HG03095 (cell line): Measurements from ENCODE around the gene NEUROD1.
"Not testable (repeated sequence)": the region's sequence is repeated elsewhere in the genome, so short reads cannot be mapped to it uniquely, and the experiment has no call there.

ENCODE experiments used
- ATAC-seq: cut with Tn5 transposase; IDR thresholded peaks from one replicate; pipeline ENCODE4 v1.9.1; 2021; ENCODE audit warnings: moderate library complexity; ENCODE audit not compliant: unreplicated experiment

The NEUROD1 gene

DNA sequence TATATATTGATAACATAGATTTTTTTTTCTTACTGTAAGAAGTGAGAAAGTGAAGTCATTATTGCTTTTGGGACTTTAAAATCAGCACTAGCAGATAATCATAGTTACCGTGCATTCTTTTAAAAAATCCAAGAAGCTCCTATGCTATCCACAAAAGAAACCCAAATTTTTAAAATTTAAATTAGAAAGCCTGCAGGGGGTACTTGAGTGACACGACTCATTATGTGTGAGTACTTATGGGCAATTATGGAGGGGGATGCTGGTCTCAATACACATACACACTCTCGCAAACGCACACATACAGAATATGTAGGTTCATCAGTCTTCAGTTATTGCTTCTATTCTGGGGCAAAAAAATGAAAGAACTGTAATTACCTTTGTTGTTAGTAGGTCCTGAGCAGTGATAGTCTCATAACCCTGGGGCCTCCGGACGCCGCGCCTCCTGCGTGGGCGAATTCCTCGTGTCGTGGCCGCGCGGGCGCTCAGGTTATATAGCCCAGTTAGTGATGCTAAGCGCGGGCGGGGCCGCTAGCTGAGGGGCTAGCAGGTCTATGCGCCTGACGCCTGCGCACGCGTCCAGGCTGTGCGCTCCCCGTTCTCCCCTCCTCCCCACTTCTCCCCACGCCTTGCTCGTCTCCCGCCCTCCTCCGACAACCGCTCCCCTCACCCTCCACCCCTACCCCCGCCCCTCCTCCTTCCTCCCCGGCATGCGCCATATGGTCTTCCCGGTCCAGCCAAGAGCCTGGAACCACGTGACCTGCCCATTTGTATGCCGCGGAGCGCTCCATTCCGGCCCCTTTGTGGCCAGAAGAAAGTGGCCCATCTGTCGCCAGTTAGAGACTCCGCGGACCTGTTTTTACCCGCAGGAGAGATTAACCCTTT is at the start of gene NEUROD1:
Gene NEUROD1, minus strand, starts transcription at position 463 of the 882 bp plus-strand sequence. CDS start 1,657 bp downstream, outside the sequence.
- ATAC-seq, result no peak

DNA sequence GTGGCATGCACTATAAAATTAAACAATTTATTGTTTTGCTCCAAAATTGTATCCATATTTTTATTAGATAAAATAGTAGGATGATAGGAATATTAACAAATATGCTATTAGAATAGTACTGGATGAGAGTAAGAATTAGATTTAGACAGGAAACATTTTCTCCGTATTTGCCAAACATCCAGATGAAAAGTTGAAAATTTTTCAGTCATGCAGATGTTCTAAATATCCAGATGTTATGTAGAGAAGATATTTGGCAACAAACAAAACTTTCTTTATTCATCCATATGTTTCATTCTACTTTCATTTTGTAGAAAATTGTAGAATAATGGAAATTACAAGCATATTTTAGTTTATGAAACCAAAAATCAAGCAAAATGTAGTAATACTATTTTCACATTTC is 45.2 kb upstream of the NEUROD1 start:
- no peak for ATAC-seq

DNA sequence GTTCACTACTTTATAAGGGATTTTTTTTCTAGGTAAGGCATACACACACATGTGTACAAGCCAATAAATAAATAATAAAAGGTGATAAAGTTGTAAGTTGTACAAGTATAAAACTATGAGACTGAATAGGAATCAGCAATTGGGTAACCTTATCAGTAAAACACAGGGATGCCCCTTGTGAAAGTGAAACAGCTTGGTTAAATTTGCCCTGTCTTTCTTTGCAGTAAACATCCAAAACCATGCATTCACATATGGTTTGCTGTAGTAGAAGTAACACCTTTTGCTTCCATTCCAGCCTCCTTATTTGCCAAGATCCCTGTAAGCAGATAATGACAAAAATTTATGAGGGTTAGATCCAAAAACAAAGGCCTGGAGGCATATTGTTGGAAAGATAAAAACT is 44.3 kb upstream of the NEUROD1 start:
- no peak for ATAC-seq

DNA sequence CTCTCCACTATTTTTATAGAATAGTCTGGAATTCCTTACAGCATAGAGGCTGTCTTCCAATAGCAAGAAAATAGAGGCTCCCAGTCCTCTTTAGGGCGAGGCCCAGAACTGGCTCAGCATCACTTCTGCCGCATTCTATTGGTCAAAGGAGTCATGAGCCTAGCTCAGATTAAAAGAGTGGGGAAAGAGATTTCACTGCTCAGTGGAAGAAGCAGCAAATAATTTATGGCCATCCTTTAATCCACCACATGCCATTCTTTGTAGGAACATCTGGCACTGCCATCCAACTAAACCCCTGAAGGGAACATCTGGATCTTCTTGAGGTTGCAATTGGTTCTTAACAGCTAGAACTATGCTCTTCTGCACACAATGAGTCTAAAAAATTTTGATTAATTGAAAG is 43.4 kb upstream of the NEUROD1 start:
- ATAC-seq, result no peak

DNA sequence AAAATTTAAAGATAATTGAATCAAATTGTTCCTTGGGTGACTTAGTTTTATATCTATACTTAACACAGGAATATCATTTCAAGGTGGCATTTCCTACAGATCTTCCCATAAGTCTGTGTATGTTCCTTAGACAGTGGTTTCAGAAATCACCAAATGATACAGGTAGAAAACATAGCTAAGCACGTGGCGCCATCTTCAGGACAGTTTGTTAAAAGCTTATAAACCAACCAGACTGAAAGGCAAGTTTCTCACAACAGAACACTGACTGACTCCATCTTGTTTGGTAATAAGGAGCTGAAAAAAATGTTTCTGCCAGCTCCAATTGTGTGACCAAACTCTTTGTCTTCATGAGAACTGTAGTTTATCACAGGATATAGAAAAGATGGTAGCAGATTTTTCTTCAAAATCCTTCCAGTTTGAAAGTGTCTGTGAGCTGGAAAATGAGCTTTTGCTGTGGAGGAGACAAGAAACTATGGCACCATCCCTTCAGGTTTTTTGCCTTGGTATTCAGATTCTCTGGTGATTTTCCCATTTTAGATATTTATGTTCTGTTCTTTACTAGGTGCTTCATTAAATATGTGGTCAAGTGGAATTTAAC is 34.8 kb upstream of the NEUROD1 start:
- ATAC-seq, result peak; percentile 90

DNA sequence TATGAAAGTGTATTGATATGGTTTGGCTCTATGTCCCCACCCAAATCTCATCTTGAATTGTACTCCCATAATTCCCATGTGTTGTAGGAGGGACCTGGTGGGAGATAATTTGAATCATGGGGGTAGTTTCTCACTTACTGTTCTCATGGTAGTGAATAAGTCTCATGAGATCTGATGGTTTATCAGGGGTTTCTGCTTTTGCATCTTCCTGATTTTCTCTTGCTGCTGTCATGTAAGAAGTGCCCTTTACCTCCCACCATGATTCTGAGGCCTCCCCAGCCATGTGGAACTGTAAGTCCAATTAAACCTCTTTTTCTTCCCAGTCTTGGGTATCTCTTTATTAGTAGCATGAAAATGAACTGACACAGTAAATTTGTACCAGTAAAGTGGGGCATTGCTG is 30.7 kb upstream of the NEUROD1 start:
- not testable (repeated sequence) for ATAC-seq

DNA sequence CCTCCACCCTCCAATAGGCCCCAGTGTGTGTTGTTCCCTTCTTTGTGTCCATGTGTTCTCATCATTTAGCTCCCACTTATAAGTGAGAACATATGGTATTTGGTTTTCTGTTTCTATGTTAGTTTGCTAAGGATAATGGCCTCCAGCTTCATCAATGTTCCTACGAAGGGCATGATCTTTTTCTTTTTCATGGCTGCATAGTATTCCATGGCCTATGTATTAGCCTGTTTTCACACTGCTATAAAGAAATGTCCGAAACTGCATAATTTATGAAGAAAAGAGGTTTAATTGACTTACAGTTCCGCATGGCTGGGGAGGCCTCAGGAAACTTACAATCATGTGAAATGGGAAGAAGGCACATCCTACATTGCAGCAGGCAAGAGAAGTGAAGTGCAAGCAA is 22.2 kb upstream of the NEUROD1 start:
- ATAC-seq, result not testable (repeated sequence)

DNA sequence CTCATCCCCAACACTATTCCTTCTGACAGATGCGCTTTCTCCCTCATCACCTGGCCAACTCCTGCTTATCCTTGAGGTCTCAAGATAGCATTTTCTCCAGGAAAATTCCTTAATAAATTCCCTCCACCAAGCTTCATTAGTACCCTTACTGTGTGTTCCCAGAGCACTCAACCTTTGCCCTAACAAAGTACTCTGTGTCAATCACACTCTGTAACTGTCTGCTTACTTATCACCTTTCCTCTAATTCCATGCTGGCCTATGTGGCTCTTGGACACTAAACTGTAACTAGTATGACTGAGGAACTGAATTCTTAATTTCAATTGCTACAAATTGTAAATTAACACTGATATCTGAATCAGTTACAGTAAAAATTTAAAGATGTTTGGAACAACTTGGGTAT is 17.9 kb upstream of the NEUROD1 start:
- ATAC-seq, result no peak

DNA sequence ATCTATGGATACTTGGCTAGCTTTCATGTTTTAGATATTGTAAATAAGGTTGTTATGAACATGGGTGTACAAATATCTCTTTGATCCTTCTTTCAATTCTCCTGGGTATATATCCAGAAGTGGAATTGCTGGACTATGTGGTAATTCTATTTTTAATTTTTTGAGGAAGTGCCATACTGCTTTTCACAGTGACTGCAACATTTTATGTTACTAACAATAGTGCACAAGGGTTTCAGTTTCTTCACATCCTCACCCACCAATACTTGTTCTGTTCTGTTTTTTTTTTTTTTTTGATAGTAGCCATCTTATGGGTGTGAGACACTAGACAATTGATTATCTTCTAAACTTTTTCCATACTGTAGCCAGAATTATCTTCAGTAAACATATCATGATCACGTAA is 17.3 kb upstream of the NEUROD1 start:
- ATAC-seq, result no peak

DNA sequence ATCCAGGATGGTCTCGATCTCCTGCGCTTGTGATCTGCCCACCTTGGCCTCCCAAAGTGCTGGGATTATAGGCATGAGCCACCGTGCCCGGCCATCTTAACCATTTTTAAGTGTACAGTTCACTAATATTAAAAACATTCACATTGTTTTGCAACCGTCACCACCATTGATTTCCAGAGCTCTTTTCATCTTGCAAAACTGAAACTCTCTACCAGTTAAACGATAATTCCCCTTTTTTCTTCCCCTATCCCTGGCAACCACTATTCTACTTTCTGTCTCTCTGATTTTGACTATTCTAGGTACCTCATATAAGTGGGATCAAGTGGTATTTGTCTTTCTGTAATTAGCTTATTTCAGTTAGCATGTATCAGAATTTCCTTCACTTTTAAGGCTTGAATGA is 16.8 kb upstream of the NEUROD1 start:
- ATAC-seq, result no peak

DNA sequence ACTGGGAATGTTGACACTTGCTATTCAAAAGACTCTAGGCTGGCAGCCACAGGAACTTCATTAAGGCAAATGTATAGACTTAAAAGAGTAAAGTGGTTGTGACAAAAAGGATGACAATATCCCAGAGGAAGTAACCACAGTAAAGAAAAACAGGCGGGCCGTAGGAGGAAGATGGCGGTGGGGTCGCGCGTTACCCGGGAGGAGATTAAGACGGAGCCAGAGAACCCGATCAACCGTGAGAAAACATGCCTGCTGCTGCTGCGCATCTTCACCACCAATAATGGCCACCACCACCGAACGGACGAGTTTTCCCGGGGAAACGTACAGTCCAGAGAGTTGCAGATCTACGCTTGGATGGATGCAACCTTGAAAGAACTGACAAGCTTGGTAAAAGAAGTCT is 14.0 kb upstream of the NEUROD1 start:
- no peak for ATAC-seq

DNA sequence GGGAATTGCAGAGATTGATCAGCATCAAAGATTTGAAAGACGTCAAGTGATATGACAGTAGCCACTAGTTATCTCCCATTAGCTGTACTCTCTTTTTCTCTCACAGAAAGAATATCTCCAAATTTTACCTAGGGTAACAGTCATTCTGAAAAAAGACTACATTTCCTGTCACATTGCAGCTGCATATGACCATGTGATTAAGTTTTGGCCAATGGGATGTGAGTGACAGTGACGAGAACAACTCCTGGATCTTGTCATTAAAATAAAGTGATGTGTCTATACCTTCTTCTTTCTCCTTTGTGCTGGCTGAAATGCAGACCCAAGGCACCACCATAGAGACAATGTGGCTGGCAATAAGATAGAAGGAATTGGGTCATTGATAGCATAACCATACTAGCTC is 10.5 kb upstream of the NEUROD1 start:
- ATAC-seq, result no peak

DNA sequence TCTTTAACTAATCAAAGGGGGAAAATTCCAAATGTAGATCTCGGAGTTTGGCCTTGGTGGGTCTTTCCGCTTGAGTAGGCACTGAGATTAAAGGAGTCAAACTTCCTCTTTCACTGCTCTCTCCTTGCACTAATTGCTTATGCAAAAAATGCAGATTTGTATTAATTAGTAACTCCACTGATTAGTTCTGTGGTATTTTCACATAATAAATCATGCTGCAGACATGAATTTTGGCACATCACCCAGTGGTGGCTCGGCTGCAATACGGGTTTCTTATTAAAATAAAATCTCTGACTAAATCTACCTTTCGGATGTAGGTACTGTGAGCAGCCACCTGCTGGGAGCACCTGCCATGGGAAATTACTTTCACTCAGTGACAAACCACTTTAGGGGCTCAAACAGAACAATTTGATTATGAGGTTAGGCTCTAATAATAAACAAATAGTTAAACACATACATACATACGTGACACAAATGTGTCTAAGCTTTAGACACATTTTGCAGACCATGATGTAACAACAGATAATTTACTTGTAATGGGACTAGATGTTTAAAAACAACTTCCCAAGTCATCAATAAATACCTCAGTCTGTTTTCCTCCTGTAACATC is 6.4 kb upstream of the NEUROD1 start:
- no peak for ATAC-seq

DNA sequence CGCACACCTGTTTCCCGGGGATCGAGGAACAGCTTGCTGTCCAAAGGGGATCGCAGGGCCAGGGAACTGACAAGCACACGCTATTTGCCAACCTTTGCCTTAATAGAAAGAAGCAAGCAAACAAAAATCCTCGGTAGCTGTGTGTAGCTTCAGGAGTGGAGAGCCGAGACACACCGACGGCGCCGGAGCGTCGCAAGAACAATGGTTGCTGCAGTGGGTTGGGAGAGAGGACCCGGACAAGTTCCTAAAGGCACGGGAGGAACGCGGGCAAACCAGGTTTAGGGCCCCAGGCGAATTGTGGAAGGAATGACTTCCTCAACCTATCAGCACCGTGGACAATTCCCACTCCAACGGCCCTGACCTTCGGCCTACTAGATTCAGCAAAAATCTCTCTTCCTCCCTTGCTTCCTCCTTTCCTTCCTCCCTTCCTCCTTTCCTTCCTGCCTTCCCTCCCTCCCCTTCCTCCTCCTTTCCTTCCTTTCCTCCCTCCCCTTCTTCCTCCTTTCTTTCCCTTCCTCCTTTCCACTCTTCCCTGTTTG is 4.9 kb upstream of the NEUROD1 start:
- ATAC-seq, result no peak

DNA sequence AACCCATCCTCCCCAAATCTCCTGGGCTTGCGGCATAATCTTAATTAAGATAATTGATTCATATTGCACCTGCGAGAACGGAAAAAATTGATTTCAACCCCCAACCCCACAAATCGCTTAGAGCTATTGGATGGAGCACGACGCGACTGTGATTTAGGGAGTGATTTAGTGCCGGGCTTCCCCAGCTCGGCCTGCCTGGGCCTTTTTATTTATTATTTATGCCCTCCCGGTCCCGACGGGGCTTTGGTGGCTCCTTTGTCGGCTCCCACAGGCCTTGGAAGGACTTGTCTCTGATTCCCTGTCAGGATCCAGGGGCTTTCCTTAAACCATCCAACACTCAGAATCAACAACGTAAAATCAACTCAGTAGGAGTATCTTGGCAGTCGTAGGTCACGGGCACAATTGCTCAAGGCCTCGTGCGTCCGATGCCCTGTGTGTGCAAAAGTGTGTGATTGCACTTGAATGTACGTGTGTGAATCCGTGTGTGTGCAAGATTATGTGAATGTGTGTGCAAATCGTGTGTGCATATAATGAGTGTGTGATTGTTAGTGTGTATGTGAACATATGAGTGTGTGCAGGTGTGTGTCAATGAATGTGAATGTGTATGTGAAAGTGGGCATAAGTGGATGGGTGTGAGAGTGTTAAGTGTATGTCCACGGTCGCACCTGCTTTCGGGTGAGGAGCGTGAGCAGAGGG is 4.3 kb upstream of the NEUROD1 start:
- ATAC-seq, result no peak

DNA sequence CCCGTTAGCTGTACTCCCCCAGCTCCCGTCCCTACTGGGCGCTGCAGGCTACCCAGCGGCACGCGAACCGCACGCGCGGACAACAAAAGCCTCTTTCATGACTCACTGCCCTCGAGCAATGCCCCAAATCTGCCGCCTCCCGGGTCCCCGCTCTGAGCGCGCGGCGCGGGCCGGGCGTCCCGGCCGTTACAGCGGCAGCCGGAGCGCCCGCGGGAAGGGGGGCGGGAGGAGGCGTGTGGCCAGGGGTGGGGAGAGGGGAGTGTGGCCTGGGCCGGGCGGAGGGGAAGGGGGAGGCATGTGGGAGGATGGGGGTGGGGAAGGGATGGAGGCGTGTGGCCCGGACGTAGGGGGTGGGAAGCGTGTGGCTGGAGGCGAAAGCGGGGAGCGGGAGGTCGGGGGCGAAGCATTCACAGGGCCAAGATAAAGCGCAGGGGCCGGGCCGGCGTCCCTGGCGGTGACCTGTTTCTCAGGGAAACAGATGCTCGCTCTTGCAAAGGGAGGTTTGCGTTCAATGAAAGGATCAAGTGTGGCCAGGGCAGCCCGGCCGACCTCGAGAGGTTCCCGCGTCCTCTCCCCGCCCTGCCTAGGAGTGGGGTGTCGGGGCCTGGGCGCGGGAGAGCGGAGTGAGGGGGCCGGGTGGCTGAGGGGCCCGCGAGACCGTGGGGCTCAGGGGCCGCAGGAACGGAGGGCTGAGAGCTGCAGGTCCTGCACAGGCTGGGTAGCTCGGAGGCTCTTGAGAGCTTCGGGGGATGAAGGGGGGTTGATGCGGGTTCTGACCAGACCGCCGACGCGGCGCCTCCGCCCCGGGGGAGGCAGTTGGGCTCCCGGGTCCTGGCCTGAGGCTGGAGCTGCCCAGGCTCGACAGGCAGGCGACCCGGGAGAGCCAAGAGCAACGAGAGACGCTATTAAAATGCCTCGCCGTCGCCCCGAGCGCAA is 3.5 kb upstream of the NEUROD1 start:
- no peak for ATAC-seq

DNA sequence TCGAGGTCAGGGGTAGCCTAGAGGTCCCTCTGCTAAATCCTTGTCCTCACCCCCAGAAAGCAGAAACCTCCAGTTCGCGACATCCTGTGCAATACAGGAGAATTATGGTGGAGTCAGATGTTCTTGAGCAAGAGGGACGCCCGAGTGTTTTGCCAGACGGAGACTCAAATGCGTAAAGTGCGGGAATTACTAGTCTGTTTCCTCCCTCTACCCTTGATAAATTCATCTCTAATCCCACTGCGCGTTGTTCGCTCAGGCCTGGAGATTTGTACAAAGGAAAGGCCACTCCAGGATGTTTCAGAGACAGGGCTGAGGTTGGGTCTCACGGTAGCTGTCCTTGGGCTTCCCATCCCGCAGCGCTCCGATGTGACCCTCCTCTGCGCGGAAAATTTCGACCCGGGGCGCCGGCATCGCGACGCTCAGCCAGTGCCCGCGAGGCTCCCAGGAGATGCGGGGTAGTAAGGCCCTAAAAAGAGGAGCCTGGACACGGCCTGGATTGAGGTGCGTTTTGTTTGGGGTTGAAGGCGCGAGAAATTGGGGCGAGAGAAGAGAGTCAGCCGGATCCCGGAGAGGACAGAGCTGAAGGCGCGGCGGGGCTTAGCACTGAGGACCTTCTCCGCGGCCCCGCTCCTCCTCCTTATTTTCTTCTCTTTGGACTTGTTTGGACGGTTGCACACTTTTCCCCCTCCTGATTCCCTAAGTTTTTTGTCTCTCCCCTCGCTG is 2.6 kb upstream of the NEUROD1 start:
- ATAC-seq, result no peak

DNA sequence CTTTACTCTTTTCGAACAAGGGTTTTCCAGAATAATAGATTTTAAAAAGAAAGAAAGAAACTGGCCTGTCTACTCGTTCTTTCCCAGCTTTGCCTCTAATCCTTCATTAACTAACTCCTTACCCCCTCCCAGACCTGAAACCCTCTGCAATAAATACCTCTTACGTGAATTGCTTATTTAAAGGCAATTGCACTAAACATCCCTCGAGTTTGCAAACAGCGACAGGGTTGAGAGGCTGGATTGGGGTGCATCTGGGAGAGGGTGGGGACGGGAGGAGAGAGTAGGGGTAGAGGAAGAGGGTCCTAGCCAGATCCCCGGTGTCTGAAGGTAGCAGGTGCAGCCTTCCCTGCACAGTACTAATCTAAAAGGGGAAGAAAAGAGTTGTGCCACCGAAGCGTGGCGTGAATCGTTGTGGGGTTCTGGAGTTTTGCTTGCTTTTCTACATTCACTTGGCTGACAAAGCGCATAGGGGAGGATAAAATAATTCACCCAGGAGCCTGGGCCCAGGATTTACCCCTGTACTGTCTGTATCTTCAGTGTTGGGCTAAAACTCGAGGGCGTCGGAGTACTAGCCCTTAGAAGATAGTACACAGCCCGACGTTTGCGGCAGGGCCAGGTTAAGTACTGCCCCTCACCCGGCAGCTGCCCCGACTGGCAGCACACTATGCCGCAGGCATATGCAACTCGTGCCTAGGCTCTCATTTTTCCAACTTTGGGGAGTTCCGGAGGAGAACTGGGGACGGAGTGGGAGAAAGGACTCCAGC is 1.9 kb upstream of the NEUROD1 start:
- no peak for ATAC-seq
